SK-N-DZ (cell line): ENCODE results near the gene PCSK7.

Experiments used
- DNase-seq: peaks from one replicate; pipeline ENCODE4 v3.0.0-alpha.2; 2015; ENCODE audit warnings: low spot score
- small RNA-seq, 2 experiments: library from RNA; depleted of rRNA; stranded (forward); fragments of <200 nt; gene quantifications; one replicate each; pipeline ENCODE3, GENCODE V24; 2014

Gene PCSK7

GRCh38 chr11:117169736-117170135 is 62.1 kb downstream of the PCSK7 start:
- no peak for DNase-seq

GRCh38 chr11:117166491-117166890 is 65.4 kb downstream of the PCSK7 start:
- DNase-seq = no peak

- DNase-seq = no peak
Observed at GRCh38 chr11:117160826-117161225, 71.0 kb downstream of the PCSK7 start.

- DNase-seq = no peak
Observed at GRCh38 chr11:117159892-117160291, 72.0 kb downstream of the PCSK7 start.

GRCh38 chr11:117157507-117157906 is 74.4 kb downstream of the PCSK7 start:
- no peak for DNase-seq

- DNase-seq = no peak
Observed at GRCh38 chr11:117154468-117154867, 77.4 kb downstream of the PCSK7 start.

Small RNA genes lying within 50 kb of the gene (small RNA-seq; reads per million reads assigned to genes)
- 0 reads per million in 2 experiments for gene RF00564
